Activated T-cell treated with anti-CD3 and anti-CD28 coated beads, Interleukin-2, amount 50 U/mL, for 24 hours (primary cell): ENCODE results near the gene MILR1.

Experiments
- DNase-seq: peaks from one replicate; pipeline ENCODE4 v3.0.0-alpha.2; 2020
- H3K27ac Mint-ChIP-seq: 2 replicates; pipeline ENCODE4 v1.8.0; 2020; ENCODE audit warnings: mild to moderate bottlenecking, mixed read lengths
- H3K27me3 Mint-ChIP-seq: 2 replicates; pipeline ENCODE4 v1.8.0; 2020; ENCODE audit warnings: mixed read lengths
- H3K36me3 Mint-ChIP-seq: 2 replicates; pipeline ENCODE4 v1.8.0; 2020; ENCODE audit warnings: low read depth, mixed read lengths
- H3K4me1 Mint-ChIP-seq: 2 replicates; pipeline ENCODE4 v1.8.0; 2020; ENCODE audit warnings: low read depth, mixed read lengths
- H3K4me3 Mint-ChIP-seq: 2 replicates; pipeline ENCODE4 v1.8.0; 2020; ENCODE audit warnings: mild to moderate bottlenecking, moderate library complexity, mixed read lengths
- H3K9me3 Mint-ChIP-seq: 2 replicates; pipeline ENCODE4 v1.8.0; 2020; ENCODE audit warnings: mixed read lengths

The MILR1 gene

DNA sequence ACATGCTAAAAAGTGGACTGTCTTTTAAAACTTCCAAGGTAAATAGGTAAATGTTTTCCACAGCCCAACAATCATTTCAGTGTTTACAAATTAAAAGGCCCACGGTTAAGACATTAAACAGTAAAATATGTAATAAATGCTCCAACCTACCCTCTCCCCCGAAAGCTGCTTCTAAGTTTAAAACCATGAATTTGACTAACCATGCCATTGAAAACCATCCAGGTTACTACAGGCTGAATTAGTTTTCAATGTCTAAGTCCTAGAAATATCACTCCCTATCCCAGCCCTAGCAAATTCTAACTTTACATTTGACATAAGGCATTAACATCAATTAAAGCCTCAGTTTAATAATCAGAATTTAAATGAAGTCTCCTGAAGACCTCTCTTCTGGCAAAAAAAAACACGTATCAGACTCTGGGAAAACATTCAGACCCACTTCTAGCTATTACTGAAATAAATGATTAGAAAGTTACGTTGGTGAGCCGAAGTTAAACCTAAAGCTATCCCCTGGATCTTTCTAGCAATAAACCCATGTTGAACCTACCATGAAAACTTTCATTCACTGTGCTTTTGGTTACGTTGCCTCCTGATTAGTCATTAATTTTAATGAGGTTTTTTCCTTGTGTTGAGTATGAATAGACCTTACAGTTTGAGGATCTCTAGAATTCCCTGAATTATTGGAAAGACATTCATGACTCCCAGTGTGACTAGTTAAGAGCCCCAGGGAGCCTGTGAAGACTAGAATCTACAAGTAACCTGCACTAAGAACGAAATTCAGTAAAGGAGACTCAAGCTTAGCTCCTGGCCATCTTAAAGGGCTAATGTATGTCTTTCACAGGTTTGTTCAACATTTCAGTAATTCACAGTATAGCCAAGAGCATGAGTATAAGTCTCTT is 49.6 kb downstream of the MILR1 start:
- peaks cover 86% of the 10 kb centered on the region for H3K4me1 Mint-ChIP-seq
- peak overlapping the region; percentile 99 for H3K4me3 Mint-ChIP-seq
- no peaks in the 10 kb centered on the region for H3K27me3 Mint-ChIP-seq
- H3K27ac Mint-ChIP-seq = peak overlapping the region; percentile 100
- H3K36me3 Mint-ChIP-seq = peaks cover 93% of the 10 kb centered on the region
- DNase-seq = no peak
- no peaks in the 10 kb centered on the region for H3K9me3 Mint-ChIP-seq

DNA sequence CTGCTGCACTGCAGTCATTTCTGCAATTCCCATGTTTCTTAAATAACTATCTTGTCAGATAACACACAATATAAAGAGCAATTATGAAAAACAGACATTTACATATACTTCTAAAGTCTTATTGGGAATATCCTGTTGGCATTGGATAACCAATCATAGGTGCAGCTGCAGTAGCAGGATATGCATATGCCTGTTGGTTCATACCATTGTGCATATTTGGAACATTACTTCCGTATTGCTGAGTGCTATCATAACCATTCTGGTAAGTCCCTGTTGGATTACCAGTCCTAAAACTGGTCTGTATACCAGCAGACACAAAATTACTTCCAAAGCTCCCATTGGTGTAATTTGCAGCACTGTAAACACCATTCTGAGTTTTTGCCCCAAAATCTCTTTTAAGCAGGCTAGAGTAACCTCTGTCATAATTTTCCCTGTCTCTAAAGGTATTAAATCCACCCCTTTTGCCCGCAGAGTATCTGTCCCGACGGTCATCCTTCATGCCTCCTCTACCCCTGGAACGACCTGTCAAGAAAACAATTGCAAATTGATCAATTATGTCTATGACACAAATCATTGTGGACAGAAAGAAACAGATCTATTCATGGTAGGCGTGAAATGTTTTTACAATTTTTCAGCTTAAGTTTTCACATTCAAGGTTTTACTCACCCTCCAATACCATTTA is 51.0 kb downstream of the MILR1 start:
- Mint-ChIP-seq H3K36me3 (peaks cover 95% of the 10 kb centered on the region), H3K27ac (peak overlapping the region; percentile 100), H3K4me3 (peak overlapping the region; percentile 98), H3K27me3 (no peaks in the 10 kb centered on the region), H3K9me3 (no peaks in the 10 kb centered on the region), H3K4me1 (peaks cover 87% of the 10 kb centered on the region)
- DNase-seq = no peak

DNA sequence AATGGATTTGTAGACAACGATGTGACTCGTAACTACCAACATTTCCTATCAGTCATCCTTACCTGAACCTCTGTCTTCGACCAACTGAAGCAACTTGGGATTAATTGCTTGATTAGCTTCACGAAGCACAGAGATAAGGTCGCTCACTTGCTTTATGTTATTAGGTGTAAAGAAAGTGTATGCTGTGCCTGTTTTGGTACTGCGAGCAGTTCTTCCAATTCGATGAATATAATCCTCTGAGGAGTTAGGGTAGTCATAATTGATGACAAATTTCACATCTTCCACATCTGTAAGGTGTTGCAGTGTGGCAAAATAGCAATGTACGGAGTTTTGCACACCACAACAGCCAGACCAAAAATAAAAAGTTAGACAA is 51.6 kb downstream of the MILR1 start:
- Mint-ChIP-seq H3K9me3 (no peaks in the 10 kb centered on the region), H3K36me3 (peaks cover 97% of the 10 kb centered on the region), H3K4me3 (peak overlapping the region; percentile 98), H3K4me1 (peaks cover 85% of the 10 kb centered on the region), H3K27me3 (no peaks in the 10 kb centered on the region), H3K27ac (peak overlapping the region; percentile 100)
- no peak for DNase-seq

DNA sequence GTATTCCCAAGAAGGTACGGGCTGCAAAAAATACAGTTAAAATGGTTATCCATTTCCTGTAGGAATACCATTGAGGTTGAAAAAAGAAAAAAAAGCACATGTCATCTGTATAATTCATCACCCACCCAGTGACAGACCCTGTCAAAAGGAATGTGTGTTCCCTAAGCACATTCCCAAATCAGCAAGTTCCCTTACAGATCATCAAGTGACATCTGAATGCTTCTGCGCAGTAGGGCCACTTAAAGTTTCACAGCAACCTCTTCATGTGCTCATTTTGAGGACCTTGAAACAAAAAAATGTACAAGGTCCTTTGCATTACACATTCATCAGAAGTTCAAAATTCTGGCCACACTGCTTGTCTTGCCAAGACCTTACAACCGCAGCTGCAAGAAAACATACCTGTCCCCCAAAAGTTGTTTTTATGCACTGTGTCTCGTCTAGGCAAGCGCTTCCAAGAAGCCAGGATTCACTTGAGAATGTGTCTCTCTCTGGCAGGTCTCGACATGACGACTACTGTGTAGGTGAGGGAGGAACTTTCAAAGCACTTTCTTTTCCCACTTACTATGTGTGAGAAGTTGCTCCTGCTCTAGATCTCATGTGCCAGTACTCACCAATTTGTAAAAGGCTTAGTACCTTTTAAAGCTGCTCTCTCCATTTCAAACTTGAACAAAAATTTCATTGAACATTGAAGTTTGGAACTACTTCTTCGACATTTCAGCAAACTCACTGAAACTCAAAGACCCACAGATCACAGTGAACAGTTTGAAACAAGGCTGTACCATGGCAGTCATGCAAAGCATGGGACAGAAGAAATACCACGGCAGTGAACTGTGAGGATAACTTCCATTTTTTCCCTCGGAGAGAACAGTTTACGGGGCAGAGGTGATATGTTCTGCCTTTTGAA is 52.2 kb downstream of the MILR1 start:
- Mint-ChIP-seq H3K27me3 (no peaks in the 10 kb centered on the region), H3K27ac (peak overlapping the region; percentile 100), H3K4me1 (peaks cover 79% of the 10 kb centered on the region), H3K36me3 (peaks cover 97% of the 10 kb centered on the region), H3K9me3 (no peaks in the 10 kb centered on the region), H3K4me3 (peak overlapping the region; percentile 98)
- no peak for DNase-seq

DNA sequence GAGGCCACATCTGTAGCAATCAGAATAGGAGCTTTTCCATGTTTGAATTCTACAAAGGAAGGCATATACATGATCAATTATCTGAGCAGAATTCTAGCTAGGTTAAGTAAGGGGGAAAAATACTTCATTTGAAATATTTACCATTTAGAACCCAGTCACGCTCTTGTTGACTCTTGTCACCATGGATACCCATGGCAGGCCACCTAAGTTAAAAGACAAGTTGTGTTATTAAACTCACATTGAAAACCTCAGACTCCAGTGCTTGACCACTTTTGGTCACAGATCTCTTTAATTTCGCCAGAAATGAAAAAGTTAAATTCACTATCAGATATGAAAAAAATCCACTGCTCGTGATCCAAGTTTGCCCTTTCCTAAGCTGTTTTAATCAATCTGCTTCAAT is 53.1 kb downstream of the MILR1 start:
- Mint-ChIP-seq H3K36me3 (peaks cover 97% of the 10 kb centered on the region), H3K27ac (peak overlapping the region; percentile 100), H3K4me3 (peak overlapping the region; percentile 98), H3K9me3 (no peaks in the 10 kb centered on the region), H3K4me1 (peaks cover 76% of the 10 kb centered on the region), H3K27me3 (no peaks in the 10 kb centered on the region)
- no peak for DNase-seq

DNA sequence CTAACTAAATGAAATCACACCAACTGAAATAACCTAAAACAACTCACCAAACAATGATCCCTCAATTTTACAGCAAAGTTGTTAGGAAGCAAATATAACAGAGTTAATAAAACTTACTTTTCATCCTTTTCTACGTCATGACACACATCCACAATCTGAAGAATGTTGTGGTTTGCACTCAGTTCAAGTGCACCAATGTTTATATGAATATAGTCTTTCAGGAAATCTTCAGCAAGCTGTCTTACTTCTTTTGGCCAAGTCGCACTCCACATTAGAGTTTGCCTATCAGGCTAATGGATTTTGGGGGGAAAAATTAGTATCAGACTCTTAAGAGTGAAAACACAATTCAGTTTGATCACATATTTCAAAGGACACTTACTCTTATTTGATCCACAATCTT is 53.9 kb downstream of the MILR1 start:
- peaks cover 98% of the 10 kb centered on the region for H3K36me3 Mint-ChIP-seq
- H3K27ac Mint-ChIP-seq = peak overlapping the region; percentile 100
- DNase-seq = no peak
- H3K9me3 Mint-ChIP-seq = no peaks in the 10 kb centered on the region
- H3K4me3 Mint-ChIP-seq = peak overlapping the region; percentile 98
- peaks cover 73% of the 10 kb centered on the region for H3K4me1 Mint-ChIP-seq
- no peaks in the 10 kb centered on the region for H3K27me3 Mint-ChIP-seq

DNA sequence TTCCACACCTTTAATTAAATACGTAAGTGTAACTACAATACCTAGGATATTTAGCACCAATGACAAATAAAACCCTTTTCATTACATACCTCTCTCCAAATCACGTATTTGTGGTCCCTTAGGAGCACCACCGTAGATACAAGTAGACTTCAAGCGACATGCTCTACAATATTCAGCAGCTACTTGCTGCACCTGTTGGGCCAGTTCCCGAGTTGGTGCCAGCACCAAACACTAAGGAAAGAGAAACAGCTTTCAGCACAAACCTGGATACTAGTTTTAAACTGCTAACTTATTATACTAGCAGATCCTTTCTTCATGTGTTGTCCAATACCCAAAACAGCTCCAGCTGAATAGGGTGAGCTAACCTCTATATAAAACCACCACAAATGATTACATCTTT is 54.4 kb downstream of the MILR1 start:
- Mint-ChIP-seq H3K27me3 (no peaks in the 10 kb centered on the region), H3K9me3 (no peaks in the 10 kb centered on the region), H3K36me3 (peaks cover 95% of the 10 kb centered on the region), H3K27ac (peak overlapping the region; percentile 100), H3K4me1 (peaks cover 71% of the 10 kb centered on the region), H3K4me3 (peak overlapping the region; percentile 98)
- no peak for DNase-seq

DNA sequence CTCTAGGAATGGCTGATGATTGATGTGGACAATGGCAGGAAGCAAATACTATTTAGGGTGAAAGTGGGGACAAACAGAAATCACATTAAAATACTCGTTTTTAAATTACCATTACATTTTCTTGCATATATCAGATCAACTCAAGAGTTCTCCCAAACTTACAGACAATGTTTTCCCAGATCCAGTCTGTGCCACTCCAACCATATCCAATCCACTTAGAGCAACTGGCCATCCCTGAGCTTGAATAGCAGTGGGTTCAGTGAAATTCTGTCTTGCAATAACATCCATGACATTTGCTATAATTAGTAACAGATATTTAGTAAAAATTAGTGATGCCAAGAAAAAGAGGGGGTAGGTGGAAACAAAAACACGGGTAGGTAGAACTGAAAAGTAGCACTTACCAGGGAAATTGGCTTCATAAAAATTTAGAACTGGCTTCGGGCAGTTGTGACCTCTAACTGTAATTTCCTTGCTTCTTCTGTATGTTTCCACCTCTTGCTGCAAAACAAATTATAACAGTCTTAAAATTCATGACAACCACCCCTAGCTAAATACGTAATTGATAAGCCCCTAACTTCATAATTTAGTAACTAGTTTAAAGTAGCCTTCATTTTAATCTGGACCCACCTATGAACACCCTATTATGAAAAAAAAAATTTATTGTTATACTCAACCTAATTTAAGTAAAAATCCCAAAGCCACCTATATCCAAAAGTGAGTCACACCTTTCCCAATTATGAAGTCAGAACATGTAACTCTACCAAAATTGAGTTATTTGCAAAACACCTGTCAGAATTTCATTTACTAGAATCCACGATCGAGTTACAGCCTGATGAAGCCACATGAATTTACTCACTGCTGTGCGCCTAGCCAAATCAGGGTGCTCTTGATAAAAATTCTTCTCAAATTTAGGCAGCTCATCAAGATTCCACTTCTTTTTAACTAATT is 55.2 kb downstream of the MILR1 start:
- Mint-ChIP-seq H3K27ac (peak overlapping the region; percentile 100), H3K4me1 (peaks cover 70% of the 10 kb centered on the region), H3K4me3 (peak overlapping the region; percentile 98), H3K27me3 (no peaks in the 10 kb centered on the region), H3K36me3 (peaks cover 93% of the 10 kb centered on the region), H3K9me3 (no peaks in the 10 kb centered on the region)
- DNase-seq = no peak

DNA sequence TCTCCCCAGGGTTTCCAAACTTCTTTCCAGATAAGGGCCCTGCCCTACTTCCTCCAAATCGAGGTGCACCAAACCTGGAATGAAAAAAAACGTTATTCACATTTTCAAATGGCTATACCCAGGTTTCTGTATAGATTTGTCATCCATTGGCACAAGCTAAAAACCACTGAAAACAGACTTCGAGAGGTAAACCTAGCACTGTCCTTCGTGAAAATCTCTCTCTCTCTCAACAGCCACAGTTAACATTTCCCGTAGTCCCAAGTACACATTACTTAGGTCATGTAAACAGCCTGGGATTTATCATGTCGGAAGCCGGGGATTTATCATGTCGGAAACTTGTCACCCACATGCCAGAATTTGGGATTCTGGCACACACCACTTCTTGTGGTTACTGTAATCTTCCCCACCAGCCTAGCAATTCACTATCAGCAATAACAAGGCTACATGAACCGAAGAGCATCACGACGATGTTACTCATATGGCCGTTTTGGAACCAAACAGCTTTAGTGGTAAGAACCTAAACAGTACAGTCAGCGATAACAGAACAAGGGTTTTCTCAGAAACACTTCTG is 55.9 kb downstream of the MILR1 start:
- Mint-ChIP-seq H3K27me3 (no peaks in the 10 kb centered on the region), H3K4me1 (peaks cover 65% of the 10 kb centered on the region), H3K4me3 (peak overlapping the region; percentile 98), H3K36me3 (peaks cover 91% of the 10 kb centered on the region), H3K9me3 (no peaks in the 10 kb centered on the region), H3K27ac (peak overlapping the region; percentile 100)
- DNase-seq = no peak

DNA sequence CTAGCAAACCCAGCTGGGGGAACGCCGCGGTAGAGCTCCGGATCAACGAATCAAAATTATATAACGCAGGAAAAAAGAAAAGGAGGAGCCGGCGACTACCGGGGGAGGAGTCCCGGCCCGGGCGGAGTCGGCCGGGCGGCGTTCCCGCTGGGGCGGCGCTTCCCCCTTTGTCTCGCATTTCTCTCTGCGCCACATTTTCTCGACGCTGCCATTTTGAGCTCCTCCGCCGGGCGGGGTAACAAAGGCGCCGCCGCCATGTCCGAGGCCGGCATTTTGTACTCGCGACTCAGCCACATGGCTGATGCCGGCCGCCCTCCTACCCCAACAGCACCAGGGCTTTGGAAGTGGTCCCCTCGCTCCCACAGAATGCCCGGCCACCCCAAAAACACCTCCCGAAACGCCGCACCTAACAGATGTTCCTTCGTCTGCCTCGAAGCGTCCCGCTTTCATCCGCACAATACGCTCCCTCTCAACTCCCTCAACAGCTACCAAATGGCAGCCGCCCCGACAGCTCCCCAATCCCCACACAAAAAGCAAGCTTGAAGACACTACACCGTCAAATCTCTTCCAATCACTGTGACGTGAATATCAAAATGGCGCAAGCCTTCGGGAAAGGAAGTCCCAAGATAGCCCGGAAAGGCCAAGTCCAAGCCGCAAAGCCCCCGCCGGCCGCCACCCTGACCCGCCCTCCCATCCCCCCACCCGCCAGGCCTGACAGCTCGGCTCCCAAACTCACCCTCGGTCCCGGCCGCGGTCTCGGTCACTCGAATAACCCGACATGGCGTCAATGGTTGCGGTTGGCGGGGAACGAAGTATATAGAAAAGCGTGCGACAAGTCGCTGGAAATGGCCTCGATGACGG is 56.7 kb downstream of the MILR1 start:
- peaks cover 60% of the 10 kb centered on the region for H3K4me1 Mint-ChIP-seq
- H3K4me3 Mint-ChIP-seq = peak overlapping the region; percentile 98
- H3K36me3 Mint-ChIP-seq = peaks cover 91% of the 10 kb centered on the region
- H3K27me3 Mint-ChIP-seq = no peaks in the 10 kb centered on the region
- DNase-seq = peak; percentile 87
- no peaks in the 10 kb centered on the region for H3K9me3 Mint-ChIP-seq
- H3K27ac Mint-ChIP-seq = peak overlapping the region; percentile 100

DNA sequence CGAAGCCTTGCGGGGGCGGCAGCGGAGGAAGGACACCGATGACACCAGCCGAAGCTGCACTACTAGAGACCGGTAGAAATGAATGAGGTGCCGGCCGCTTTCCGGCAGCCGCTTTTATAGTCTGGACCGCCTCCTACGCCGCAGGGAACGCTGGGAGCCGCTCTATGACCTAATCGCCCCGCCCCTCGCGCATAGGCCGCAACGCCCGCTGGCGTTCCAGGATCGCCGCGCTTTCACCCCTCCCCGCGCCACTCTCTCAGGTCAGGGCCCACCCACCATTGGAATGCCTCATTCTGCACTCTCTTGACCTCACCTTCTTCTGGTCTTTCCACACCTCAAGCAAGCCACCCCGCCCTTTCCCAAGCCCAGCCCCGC is 57.3 kb downstream of the MILR1 start, which contains the start of gene DDX5:
TSS of gene DDX5 (minus strand) at position 89 of the 375 bp plus-strand sequence. CDS start 170 bp downstream, outside the sequence.
- DNase-seq = peak; percentile 98
- H3K4me3 Mint-ChIP-seq = peak within 1 kb of the TSS; percentile 98
- H3K36me3 Mint-ChIP-seq = peaks cover 91% of the 10 kb centered on the region
- H3K27me3 Mint-ChIP-seq = no peaks in the 10 kb centered on the region
- H3K9me3 Mint-ChIP-seq = no peaks in the 10 kb centered on the region
- peak within 1 kb of the TSS; percentile 100 for H3K27ac Mint-ChIP-seq
- peaks cover 54% of the 10 kb centered on the region for H3K4me1 Mint-ChIP-seq

DNA sequence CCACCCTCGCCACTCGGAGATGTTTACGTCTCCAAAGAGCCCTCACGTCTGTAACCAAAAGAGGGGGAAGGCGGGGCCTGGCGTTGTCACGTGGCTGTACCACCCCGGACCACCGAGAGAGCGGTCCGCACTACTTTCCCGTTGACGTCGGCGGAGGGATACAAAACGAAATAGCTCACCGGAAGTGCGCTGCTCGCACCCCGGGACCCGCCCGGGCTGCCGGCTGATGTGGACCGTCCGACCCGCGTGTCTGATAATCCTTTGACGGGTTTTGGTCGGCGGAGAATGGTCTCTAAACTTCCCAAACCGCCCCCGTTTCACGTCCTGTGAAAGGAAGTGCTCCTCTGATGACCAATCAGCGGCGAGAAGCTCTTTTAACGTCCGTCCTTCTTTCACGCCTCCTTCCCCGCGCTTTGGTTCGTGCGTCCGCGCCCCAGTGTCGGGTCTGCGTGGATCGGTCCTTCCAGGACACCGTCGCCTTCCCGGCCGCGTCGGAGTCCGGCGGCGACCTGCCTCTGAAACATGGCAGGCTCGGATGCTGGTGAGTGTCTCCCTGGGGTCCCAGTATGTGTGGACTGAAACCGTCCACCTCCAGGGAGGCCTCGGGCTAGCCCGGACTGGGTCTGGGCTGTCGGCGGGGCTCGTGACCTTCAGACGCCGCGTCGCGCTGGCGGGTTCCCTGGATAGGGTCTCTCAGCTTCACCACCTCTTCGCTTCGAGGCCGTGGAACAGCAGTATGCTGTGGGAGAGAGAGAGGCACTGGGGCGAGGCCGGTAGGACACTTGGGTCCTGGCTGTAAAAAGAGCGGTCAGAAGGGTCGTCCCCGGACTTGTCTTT is 57.9 kb downstream of the MILR1 start, which contains the start of gene CEP95:
TSS of gene CEP95 (plus strand) at position 402 of the 837 bp plus-strand sequence. CDS start at position 523, 121 bp downstream.
- no peaks in the 10 kb centered on the region for H3K9me3 Mint-ChIP-seq
- peaks cover 91% of the 10 kb centered on the region for H3K36me3 Mint-ChIP-seq
- peak within 1 kb of the TSS; percentile 98 for H3K4me3 Mint-ChIP-seq
- peak; percentile 96 for DNase-seq
- peaks cover 50% of the 10 kb centered on the region for H3K4me1 Mint-ChIP-seq
- peak within 1 kb of the TSS; percentile 100 for H3K27ac Mint-ChIP-seq
- H3K27me3 Mint-ChIP-seq = no peaks in the 10 kb centered on the region
